Uterus (tissue), 4 donors: ENCODE results near the gene WIPF1. TPM values are rescaled to one million over a fixed set of nuclear protein-coding genes. Genes with fewer than 3 reads are reported as not detected.

ENCODE experiments used
- small RNA-seq: library from RNA; depleted of rRNA; stranded (forward); fragments of <200 nt; gene quantifications from one replicate; pipeline ENCODE3, GENCODE V24; 2016
- total RNA-seq, 4 donors: library from RNA; depleted of rRNA in 3 of 4; stranded (reverse); fragments of >200 nt in 3 of 4; gene quantifications; one replicate each; pipeline versions ENCODE4 v1.1.0 to v1.2.4, GENCODE V29; 2014 to 2023
- donor health status: DM: yes; HTN: yes; CAD: no.

Gene WIPF1
- total RNA-seq, 4 donors from 2014 or later: 12.3 to 61.9 (median 26.3) TPM

Small RNAs within 50 kb of the gene (small RNA-seq; reads per million reads assigned to genes)
- gene RNU6-5P: not detected

Other genes with a start within 250 kb of the WIPF1 start
- gene SCRN3, start 202.1 kb downstream of the WIPF1 start, total RNA-seq: 10 to 100 TPM in 3 of 4 donors, 1 to 10 TPM in 1; 2.6 to 46.8 (median 16.2) TPM
- gene GPR155, start 110.8 kb downstream of the WIPF1 start, total RNA-seq: 1 to 10 TPM; 2.3 to 6.6 (median 4.6) TPM
- gene CHRNA1, start 166.7 kb upstream of the WIPF1 start, total RNA-seq: not detected